ENCODE data around the gene RAB31. TPM values are rescaled to one million over a fixed set of nuclear protein-coding genes. Genes with fewer than 3 reads are reported as not detected.

The RAB31 gene
- total RNA-seq, 1 experiment from 2014 or later, result 6.1 TPM

DNA sequence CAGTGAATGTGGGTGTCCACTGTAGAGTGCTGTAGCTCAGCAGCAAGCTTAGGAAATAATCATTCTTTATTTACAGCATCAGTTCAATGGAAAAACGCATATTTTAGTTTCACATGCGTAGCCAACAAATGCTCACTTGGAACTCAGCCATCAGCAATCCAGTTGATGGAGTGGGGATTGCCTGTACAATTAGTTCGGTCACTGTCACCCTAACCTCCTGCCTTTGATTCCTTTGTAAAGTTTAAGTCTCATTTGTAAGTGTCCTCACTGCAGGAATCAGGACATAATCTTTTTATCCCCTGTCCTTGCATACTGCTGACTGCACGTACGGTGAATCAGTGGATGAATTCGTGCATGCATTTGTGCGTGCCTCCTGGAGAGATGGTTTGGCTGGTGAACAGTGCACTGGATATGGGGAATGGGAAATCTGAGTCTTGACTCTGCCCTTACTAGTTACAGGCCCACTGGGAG, 55.9 kb downstream of the RAB31 start:
- intact Hi-C loops (cut with micrococcal nuclease; ENCODE audit: unreplicated experiment), result no loop called here
- Histone ChIP-seq H3K36me3 (ENCODE audit: insufficient read depth, low read length, poor library complexity, severe bottlenecking) (no peaks in the 10 kb centered on the region), H3K4me3 (ENCODE audit: low read depth, low read length, poor library complexity, severe bottlenecking) (no peak overlapping the region), H3K27me3 (replicated peaks; ENCODE audit: insufficient read depth, low read depth, low read length, poor library complexity) (no peaks in the 10 kb centered on the region), H3K4me1 (ENCODE audit: insufficient read depth, low read length, poor library complexity, severe bottlenecking) (peaks cover 6% of the 10 kb centered on the region), H3K27ac (ENCODE audit: low read depth, low read length, poor library complexity, severe bottlenecking) (no peak overlapping the region), H3K9me3 (ENCODE audit: low read depth, low read length, poor library complexity, severe bottlenecking) (peaks cover 6% of the 10 kb centered on the region)
- ChIA-PET POLR2A (ENCODE audit: low non-redundant PET) (no interaction called here), CTCF (no interaction called here)
- DNase-seq (ENCODE audit: low spot score), result no peak
- BruUV-seq (replicated peaks), result no TSS peak
- TF ChIP-seq, protein P1, sequence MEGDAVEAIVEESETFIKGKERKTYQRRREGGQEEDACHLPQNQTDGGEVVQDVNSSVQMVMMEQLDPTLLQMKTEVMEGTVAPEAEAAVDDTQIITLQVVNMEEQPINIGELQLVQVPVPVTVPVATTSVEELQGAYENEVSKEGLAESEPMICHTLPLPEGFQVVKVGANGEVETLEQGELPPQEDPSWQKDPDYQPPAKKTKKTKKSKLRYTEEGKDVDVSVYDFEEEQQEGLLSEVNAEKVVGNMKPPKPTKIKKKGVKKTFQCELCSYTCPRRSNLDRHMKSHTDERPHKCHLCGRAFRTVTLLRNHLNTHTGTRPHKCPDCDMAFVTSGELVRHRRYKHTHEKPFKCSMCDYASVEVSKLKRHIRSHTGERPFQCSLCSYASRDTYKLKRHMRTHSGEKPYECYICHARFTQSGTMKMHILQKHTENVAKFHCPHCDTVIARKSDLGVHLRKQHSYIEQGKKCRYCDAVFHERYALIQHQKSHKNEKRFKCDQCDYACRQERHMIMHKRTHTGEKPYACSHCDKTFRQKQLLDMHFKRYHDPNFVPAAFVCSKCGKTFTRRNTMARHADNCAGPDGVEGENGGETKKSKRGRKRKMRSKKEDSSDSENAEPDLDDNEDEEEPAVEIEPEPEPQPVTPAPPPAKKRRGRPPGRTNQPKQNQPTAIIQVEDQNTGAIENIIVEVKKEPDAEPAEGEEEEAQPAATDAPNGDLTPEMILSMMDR (conservative IDR thresholded peaks at IDR 0.05; ENCODE audit: low read depth, low read length), result no peak
- no peak for TF ChIP-seq EZH2 (IDR thresholded peaks at IDR 0.05; ENCODE audit: borderline replicate concordance, low read depth, low read length, poor library complexity, severe bottlenecking)

DNA sequence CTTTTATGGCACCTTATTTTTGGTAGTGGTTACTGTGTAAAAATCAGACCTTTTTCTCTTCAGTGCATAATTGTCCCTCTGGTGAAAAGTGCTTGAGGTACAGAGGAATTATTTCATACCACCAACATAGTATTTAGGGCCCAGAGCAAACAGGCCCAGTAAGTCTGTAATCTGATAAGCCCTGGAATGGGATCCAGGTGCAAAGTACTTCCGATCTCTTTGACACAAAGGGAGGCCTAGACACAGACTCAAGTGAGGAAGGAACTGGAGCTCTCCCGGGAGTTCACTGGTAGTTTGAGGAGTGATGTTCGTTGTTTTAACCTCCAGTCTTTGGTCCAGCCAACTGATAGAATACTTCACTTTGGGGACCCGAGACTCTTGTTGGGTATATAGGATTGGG, 57.4 kb downstream of the RAB31 start:
- Histone ChIP-seq H3K27me3 (replicated peaks; ENCODE audit: insufficient read depth, low read depth, low read length, poor library complexity) (no peaks in the 10 kb centered on the region), H3K4me1 (ENCODE audit: insufficient read depth, low read length, poor library complexity, severe bottlenecking) (peaks cover 6% of the 10 kb centered on the region), H3K4me3 (ENCODE audit: low read depth, low read length, poor library complexity, severe bottlenecking) (no peak overlapping the region), H3K27ac (ENCODE audit: low read depth, low read length, poor library complexity, severe bottlenecking) (no peak overlapping the region), H3K9me3 (ENCODE audit: low read depth, low read length, poor library complexity, severe bottlenecking) (peaks cover 6% of the 10 kb centered on the region), H3K36me3 (ENCODE audit: insufficient read depth, low read length, poor library complexity, severe bottlenecking) (no peaks in the 10 kb centered on the region)
- CTCF ChIA-PET, result no interaction called here
- no peak for TF ChIP-seq EZH2 (IDR thresholded peaks at IDR 0.05; ENCODE audit: borderline replicate concordance, low read depth, low read length, poor library complexity, severe bottlenecking)
- TF ChIP-seq, protein P1 (conservative IDR thresholded peaks at IDR 0.05; ENCODE audit: low read depth, low read length), result no peak
- DNase-seq (ENCODE audit: low spot score), result no peak
- intact Hi-C loops (cut with micrococcal nuclease; ENCODE audit: unreplicated experiment), result no loop called here
- no TSS peak for BruUV-seq (replicated peaks)
- POLR2A ChIA-PET (ENCODE audit: low non-redundant PET), result no interaction called here

DNA sequence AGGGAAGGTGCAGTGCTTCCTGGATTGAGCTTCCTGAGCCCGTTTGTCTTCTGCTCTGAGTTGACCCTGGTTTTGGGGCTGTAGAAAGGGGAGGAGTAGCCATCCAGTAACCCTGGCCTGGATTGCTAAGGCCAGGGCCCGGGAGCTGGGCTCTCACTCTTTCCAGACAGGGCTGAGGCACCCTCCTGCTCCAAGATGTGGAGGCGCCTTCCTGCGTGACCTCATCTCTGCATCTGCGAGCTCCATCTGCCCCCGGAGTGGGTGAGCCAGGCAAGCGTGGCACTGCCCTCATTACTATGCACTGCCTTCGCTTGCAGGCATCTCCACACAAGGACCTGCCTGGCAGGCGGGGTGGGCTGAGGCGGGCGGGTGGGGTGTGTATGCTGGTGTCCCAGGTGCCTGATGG, 58.0 kb downstream of the RAB31 start:
- TF ChIP-seq EZH2 (IDR thresholded peaks at IDR 0.05; ENCODE audit: borderline replicate concordance, low read depth, low read length, poor library complexity, severe bottlenecking), result no peak
- TF ChIP-seq, protein P1 (conservative IDR thresholded peaks at IDR 0.05; ENCODE audit: low read depth, low read length), result no peak
- DNase-seq (ENCODE audit: low spot score), result no peak
- no peaks in the 10 kb centered on the region for H3K36me3 ChIP-seq (ENCODE audit: insufficient read depth, low read length, poor library complexity, severe bottlenecking)
- H3K4me1 ChIP-seq (ENCODE audit: insufficient read depth, low read length, poor library complexity, severe bottlenecking), result peaks cover 6% of the 10 kb centered on the region
- CTCF ChIA-PET, result no interaction called here
- peaks cover 6% of the 10 kb centered on the region for H3K9me3 ChIP-seq (ENCODE audit: low read depth, low read length, poor library complexity, severe bottlenecking)
- no TSS peak for BruUV-seq (replicated peaks)
- POLR2A ChIA-PET (ENCODE audit: low non-redundant PET), result no interaction called here
- intact Hi-C loops (cut with micrococcal nuclease; ENCODE audit: unreplicated experiment), result no loop called here
- H3K27me3 ChIP-seq (replicated peaks; ENCODE audit: insufficient read depth, low read depth, low read length, poor library complexity), result no peaks in the 10 kb centered on the region
- no peak overlapping the region for H3K27ac ChIP-seq (ENCODE audit: low read depth, low read length, poor library complexity, severe bottlenecking)
- H3K4me3 ChIP-seq (ENCODE audit: low read depth, low read length, poor library complexity, severe bottlenecking), result no peak overlapping the region
